ENCODE data around the gene LIG1.
A peak's percentile ranks its signal among the peaks of the same experiment; 100 is the strongest.

Gene LIG1

GRCh38 chr19:48186541-48186991, 16.4 kb upstream of the LIG1 start:
- TF ChIP-seq, protein P1, sequence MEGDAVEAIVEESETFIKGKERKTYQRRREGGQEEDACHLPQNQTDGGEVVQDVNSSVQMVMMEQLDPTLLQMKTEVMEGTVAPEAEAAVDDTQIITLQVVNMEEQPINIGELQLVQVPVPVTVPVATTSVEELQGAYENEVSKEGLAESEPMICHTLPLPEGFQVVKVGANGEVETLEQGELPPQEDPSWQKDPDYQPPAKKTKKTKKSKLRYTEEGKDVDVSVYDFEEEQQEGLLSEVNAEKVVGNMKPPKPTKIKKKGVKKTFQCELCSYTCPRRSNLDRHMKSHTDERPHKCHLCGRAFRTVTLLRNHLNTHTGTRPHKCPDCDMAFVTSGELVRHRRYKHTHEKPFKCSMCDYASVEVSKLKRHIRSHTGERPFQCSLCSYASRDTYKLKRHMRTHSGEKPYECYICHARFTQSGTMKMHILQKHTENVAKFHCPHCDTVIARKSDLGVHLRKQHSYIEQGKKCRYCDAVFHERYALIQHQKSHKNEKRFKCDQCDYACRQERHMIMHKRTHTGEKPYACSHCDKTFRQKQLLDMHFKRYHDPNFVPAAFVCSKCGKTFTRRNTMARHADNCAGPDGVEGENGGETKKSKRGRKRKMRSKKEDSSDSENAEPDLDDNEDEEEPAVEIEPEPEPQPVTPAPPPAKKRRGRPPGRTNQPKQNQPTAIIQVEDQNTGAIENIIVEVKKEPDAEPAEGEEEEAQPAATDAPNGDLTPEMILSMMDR (IDR thresholded peaks at IDR 0.05), result no peak
- no peaks in the 10 kb centered on the region for H3K4me1 ChIP-seq
- DNase-seq, result peak in 1 of 2 donors; percentile 59
- no peak overlapping the region for H3K27ac ChIP-seq
- peaks cover 11 to 37% (median 15%) of the 10 kb centered on the region in 3 donors for H3K36me3 ChIP-seq
- no peaks in the 10 kb centered on the region for H3K27me3 ChIP-seq
- intact Hi-C loops (cut with DNase I; ENCODE audit: low total_unique reads), result no loop called here
- H3K4me3 ChIP-seq, result no peak overlapping the region
- peaks cover 0 to 2% (median 0%) of the 10 kb centered on the region in 3 donors for H3K9me3 ChIP-seq

GRCh38 chr19:48186015-48186414, 15.9 kb upstream of the LIG1 start:
- intact Hi-C loops (cut with DNase I; ENCODE audit: low total_unique reads), result no loop called here
- DNase-seq, result peak in 1 of 2 donors; percentile 16

DNA sequence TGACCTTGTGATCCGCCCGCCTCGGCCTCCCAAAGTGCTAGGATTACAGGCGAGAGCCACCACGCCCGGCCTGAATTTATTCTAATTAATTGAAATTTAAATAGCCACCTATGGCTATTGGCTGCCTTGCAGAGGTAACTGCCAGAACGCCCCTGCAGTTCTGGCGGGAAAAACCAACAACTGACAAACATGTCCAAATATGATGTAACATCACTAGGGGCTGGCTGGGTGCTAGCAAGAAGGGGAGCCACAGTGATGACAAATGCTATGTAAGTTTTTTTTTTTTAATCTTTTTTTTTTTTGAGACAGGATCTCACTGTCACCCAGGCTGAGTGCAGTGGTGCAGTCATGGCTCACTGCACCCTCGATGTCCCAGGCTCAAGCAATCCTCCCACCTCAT, 13.2 kb upstream of the LIG1 start:
- Histone ChIP-seq H3K27me3 (no peaks in the 10 kb centered on the region), H3K4me3 (no peak overlapping the region), H3K36me3 (peaks cover 26 to 44% (median 29%) of the 10 kb centered on the region in 3 donors), H3K27ac (no peak overlapping the region), H3K4me1 (no peaks in the 10 kb centered on the region), H3K9me3 (peaks cover 0 to 5% (median 0%) of the 10 kb centered on the region in 3 donors)
- intact Hi-C loops (cut with DNase I; ENCODE audit: low total_unique reads), result no loop called here
- no peak for DNase-seq
- TF ChIP-seq, protein P1 (IDR thresholded peaks at IDR 0.05), result no peak

More at GRCh38 chr19:48186015-48186414, 15.9 kb upstream of the LIG1 start:
- no peak overlapping the region for H3K27ac ChIP-seq
- H3K9me3 ChIP-seq, result peaks cover 0 to 5% (median 0%) of the 10 kb centered on the region in 3 donors
- no peaks in the 10 kb centered on the region for H3K4me1 ChIP-seq
- no peak overlapping the region for H3K4me3 ChIP-seq
- TF ChIP-seq, protein P1 (IDR thresholded peaks at IDR 0.05), result no peak
- no peaks in the 10 kb centered on the region for H3K27me3 ChIP-seq
- H3K36me3 ChIP-seq, result peaks cover 17 to 37% (median 17%) of the 10 kb centered on the region in 3 donors

DNA sequence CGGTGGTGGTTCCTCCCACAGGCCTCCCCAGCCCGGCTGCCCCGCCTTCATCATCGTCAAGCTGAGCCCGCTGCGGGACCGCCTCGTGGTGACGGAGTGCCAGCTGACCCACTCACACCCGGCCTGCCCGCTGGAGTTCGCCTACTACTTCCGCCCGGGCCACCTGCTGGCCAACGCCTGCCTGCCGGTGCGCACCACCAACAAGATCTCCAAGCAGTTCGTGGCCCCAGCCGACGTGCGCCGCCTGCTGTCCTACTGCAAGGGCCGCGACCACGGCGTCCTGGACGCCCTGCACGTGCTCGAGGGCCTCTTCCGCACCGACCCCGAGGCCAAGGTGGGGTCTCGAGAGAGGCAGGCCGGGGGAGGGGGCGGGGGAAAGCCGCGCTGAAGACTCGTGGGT, 12.3 kb upstream of the LIG1 start:
- Histone ChIP-seq H3K27ac (no peak overlapping the region), H3K4me3 (no peak overlapping the region), H3K36me3 (peaks cover 22 to 35% (median 29%) of the 10 kb centered on the region in 3 donors), H3K9me3 (peaks cover 0 to 5% (median 0%) of the 10 kb centered on the region in 3 donors), H3K4me1 (no peaks in the 10 kb centered on the region), H3K27me3 (no peaks in the 10 kb centered on the region)
- intact Hi-C loops (cut with DNase I; ENCODE audit: low total_unique reads), result no loop called here
- TF ChIP-seq, protein P1 (IDR thresholded peaks at IDR 0.05), result no peak
- DNase-seq, result no peak

- Histone ChIP-seq H3K9me3 (peaks cover 0 to 5% (median 0%) of the 10 kb centered on the region in 3 donors), H3K36me3 (peaks cover 22 to 35% (median 29%) of the 10 kb centered on the region in 3 donors), H3K4me3 (no peak overlapping the region), H3K27me3 (no peaks in the 10 kb centered on the region), H3K4me1 (no peaks in the 10 kb centered on the region), H3K27ac (no peak overlapping the region)
- intact Hi-C loops (cut with DNase I; ENCODE audit: low total_unique reads), result no loop called here
- TF ChIP-seq, protein P1 (IDR thresholded peaks at IDR 0.05), result no peak
- DNase-seq, result no peak
Measured at GRCh38 chr19:48181505-48181904, 11.4 kb upstream of the LIG1 start.

Data from tibial artery (tissue), 4 donors.